Nephron progenitor cell (in vitro differentiated cells): Measurements from ENCODE around the gene BOLL.

Source experiments
- DNase-seq: peaks from one replicate; pipeline ENCODE4 v3.0.0; 2021
- H3K27ac Mint-ChIP-seq: 2 replicates; pipeline ENCODE4 v1.8.0; 2021; ENCODE audit warnings: mild to moderate bottlenecking, moderate library complexity, mixed read lengths
- H3K27me3 Mint-ChIP-seq: 2 replicates; pipeline ENCODE4 v1.8.0; 2021; ENCODE audit warnings: mild to moderate bottlenecking, low read depth, mixed read lengths; ENCODE audit not compliant: poor library complexity
- H3K36me3 Mint-ChIP-seq: 2 replicates; pipeline ENCODE4 v1.8.0; 2021; ENCODE audit warnings: low read depth, mixed read lengths
- H3K4me1 Mint-ChIP-seq: 2 replicates; pipeline ENCODE4 v1.8.0; 2021; ENCODE audit warnings: mixed read lengths
- H3K4me3 Mint-ChIP-seq: 2 replicates; pipeline ENCODE4 v1.8.0; 2021; ENCODE audit warnings: mild to moderate bottlenecking, moderate library complexity, mixed read lengths
- H3K9me3 Mint-ChIP-seq: 2 replicates; pipeline ENCODE4 v1.8.0; 2021; ENCODE audit warnings: mild to moderate bottlenecking, moderate library complexity, mixed read lengths
- TF ChIP-seq, protein P1 (sequence below): fragments of 200-600 bp; sonication (generic); IDR thresholded peaks from 2 replicates; pipeline ENCODE4 v1.5.0; 2021; ENCODE audit warnings: antibody characterized with exemption

Gene BOLL

GRCh38 chr2:197782126-197782525 is 3.0 kb downstream of the BOLL start:
- Mint-ChIP-seq H3K4me3 (no peak overlapping the region), H3K27me3 (peaks cover 24% of the 10 kb centered on the region), H3K27ac (no peak overlapping the region), H3K4me1 (no peaks in the 10 kb centered on the region), H3K36me3 (no peaks in the 10 kb centered on the region), H3K9me3 (peaks cover 11% of the 10 kb centered on the region)
- TF ChIP-seq, protein P1, sequence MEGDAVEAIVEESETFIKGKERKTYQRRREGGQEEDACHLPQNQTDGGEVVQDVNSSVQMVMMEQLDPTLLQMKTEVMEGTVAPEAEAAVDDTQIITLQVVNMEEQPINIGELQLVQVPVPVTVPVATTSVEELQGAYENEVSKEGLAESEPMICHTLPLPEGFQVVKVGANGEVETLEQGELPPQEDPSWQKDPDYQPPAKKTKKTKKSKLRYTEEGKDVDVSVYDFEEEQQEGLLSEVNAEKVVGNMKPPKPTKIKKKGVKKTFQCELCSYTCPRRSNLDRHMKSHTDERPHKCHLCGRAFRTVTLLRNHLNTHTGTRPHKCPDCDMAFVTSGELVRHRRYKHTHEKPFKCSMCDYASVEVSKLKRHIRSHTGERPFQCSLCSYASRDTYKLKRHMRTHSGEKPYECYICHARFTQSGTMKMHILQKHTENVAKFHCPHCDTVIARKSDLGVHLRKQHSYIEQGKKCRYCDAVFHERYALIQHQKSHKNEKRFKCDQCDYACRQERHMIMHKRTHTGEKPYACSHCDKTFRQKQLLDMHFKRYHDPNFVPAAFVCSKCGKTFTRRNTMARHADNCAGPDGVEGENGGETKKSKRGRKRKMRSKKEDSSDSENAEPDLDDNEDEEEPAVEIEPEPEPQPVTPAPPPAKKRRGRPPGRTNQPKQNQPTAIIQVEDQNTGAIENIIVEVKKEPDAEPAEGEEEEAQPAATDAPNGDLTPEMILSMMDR: no peak
- DNase-seq: no peak

- H3K27me3 Mint-ChIP-seq: peaks cover 10% of the 10 kb centered on the region
- H3K9me3 Mint-ChIP-seq: no peaks in the 10 kb centered on the region
- DNase-seq: no peak
- H3K27ac Mint-ChIP-seq: no peak overlapping the region
- TF ChIP-seq, protein P1: no peak
- H3K4me3 Mint-ChIP-seq: no peak overlapping the region
- no peaks in the 10 kb centered on the region for H3K36me3 Mint-ChIP-seq
- H3K4me1 Mint-ChIP-seq: no peaks in the 10 kb centered on the region
Observed at GRCh38 chr2:197779261-197779660, 5.9 kb downstream of the BOLL start.

DNA sequence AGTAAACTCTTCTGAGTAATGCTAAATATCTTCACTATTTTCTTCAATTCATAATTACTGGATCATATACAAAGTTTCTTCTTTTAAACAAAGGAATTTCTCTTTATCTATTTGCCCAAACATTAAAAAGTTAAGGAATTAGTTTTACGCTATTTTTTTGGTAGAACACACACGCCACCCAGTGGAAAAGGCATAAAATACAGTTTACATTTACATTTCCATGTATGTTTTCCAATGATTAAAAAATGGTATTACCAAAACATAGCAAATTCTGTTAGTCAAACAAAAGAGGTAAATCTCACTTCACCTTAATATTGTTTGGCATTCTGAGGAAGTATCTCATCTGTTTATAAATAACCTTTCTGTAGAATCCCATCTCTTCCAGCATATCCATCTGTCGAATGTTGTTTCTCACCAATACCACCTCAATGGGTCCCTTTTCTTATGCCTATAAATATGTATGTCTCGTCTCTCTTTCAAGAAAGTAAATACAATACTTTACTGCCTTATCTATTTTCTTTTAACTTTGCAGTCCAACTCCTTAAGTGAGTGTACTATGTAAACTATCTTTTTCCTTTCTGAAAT is 7.2 kb downstream of the BOLL start:
- no peaks in the 10 kb centered on the region for H3K9me3 Mint-ChIP-seq
- H3K27ac Mint-ChIP-seq: no peak overlapping the region
- H3K27me3 Mint-ChIP-seq: peaks cover 5% of the 10 kb centered on the region
- TF ChIP-seq, protein P1: peak; percentile 85
- no peaks in the 10 kb centered on the region for H3K36me3 Mint-ChIP-seq
- no peak overlapping the region for H3K4me3 Mint-ChIP-seq
- DNase-seq: peak; percentile 22
- H3K4me1 Mint-ChIP-seq: no peaks in the 10 kb centered on the region

GRCh38 chr2:197760293-197760657 is 24.8 kb downstream of the BOLL start:
- Mint-ChIP-seq H3K4me3 (no peak overlapping the region), H3K9me3 (peaks cover 36% of the 10 kb centered on the region), H3K27me3 (no peaks in the 10 kb centered on the region), H3K27ac (no peak overlapping the region), H3K4me1 (no peaks in the 10 kb centered on the region), H3K36me3 (no peaks in the 10 kb centered on the region)
- TF ChIP-seq, protein P1: no peak
- DNase-seq: no peak

- Mint-ChIP-seq H3K27me3 (peaks cover under 1% of the 10 kb centered on the region), H3K27ac (no peak overlapping the region), H3K4me3 (no peak overlapping the region), H3K4me1 (no peaks in the 10 kb centered on the region), H3K36me3 (no peaks in the 10 kb centered on the region), H3K9me3 (peaks cover 38% of the 10 kb centered on the region)
- DNase-seq: no peak
- TF ChIP-seq, protein P1: no peak
Observed at GRCh38 chr2:197759625-197760292, 25.4 kb downstream of the BOLL start.

DNA sequence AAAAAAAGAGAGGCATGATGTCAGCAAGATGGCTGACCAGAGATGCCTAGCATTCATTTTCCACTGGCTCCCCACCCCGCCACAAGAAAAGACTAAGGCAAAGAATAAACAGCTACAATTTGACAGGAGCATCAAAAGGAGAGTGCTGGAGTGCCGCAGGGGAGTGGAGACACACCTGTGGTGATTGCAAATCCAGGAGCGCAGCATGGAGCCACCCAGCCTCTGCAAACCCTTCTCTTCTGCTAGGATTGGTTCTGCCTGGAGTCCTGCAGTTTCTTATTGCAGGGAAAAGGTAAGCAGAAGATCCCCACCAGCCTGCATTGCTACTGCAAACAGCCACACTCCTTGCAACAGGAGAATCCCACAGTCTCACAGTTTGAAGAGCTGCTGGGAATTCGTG is 26.1 kb downstream of the BOLL start:
- no peak overlapping the region for H3K4me3 Mint-ChIP-seq
- peaks cover 43% of the 10 kb centered on the region for H3K9me3 Mint-ChIP-seq
- no peaks in the 10 kb centered on the region for H3K4me1 Mint-ChIP-seq
- H3K36me3 Mint-ChIP-seq: no peaks in the 10 kb centered on the region
- TF ChIP-seq, protein P1: no peak
- DNase-seq: no peak
- peaks cover 4% of the 10 kb centered on the region for H3K27me3 Mint-ChIP-seq
- no peak overlapping the region for H3K27ac Mint-ChIP-seq
